HAP-1 (cell line): ENCODE measurements around the gene ACVR1.
"Not testable (repeated sequence)": the region's sequence is repeated elsewhere in the genome, so short reads cannot be mapped to it uniquely, and the experiment has no call there.

Experiments
- DNase-seq, 2 experiments: peaks; one replicate each; pipeline ENCODE4 v3.0.0-alpha.2; 2016 to 2020; ENCODE audit warnings: low spot score in 2 of 2
- H3K27me3 ChIP-seq: fragments of 250-450 bp; sonication (Bioruptor Pico); 2 replicates; pipeline ENCODE4 v1.5.1; 2020; ENCODE audit warnings: low read depth, mild to moderate bottlenecking, moderate library complexity
- H3K36me3 ChIP-seq: fragments of 250-450 bp; sonication (Bioruptor Pico); replicated peaks from 2 replicates; pipeline ENCODE4 v1.5.1; 2020; ENCODE audit warnings: mild to moderate bottlenecking
- H3K4me1 ChIP-seq: fragments of 250-450 bp; sonication (Bioruptor Pico); 2 replicates; pipeline ENCODE4 v1.5.1; 2020; ENCODE audit warnings: mild to moderate bottlenecking
- H3K4me3 ChIP-seq: fragments of 250-450 bp; sonication (Bioruptor Pico); 2 replicates; pipeline ENCODE4 v1.5.1; 2020; ENCODE audit warnings: mild to moderate bottlenecking, moderate library complexity
- H3K9me3 ChIP-seq: fragments of 250-450 bp; sonication (Bioruptor Pico); 2 replicates; pipeline ENCODE4 v1.5.1; 2020; ENCODE audit warnings: mild to moderate bottlenecking, moderate library complexity
- in situ Hi-C: fragments of 300-500 bp; cut with MboI; formaldehyde crosslinking; loops from 3 replicates; pipeline ENCODE4 v1.14.3; 2020; ENCODE audit warnings: low sequenced_read_pairs, inconsistent platforms, mixed read lengths

Gene ACVR1

GRCh38 chr2:157839162-157839801, 36.8 kb downstream of the ACVR1 start:
- in situ Hi-C loops = no loop called here

GRCh38 chr2:157838442-157839161, 37.5 kb downstream of the ACVR1 start:
- peaks cover 10% of the 10 kb centered on the region for H3K4me1 ChIP-seq
- no peak for DNase-seq
- no peaks in the 10 kb centered on the region for H3K27me3 ChIP-seq
- in situ Hi-C loops = no loop called here
- no peaks in the 10 kb centered on the region for H3K9me3 ChIP-seq
- H3K4me3 ChIP-seq = no peak overlapping the region
- no peaks in the 10 kb centered on the region for H3K36me3 ChIP-seq

More at GRCh38 chr2:157839162-157839801, 36.8 kb downstream of the ACVR1 start:
- Histone ChIP-seq H3K9me3 (no peaks in the 10 kb centered on the region), H3K4me3 (no peak overlapping the region), H3K27me3 (no peaks in the 10 kb centered on the region), H3K4me1 (peaks cover 10% of the 10 kb centered on the region), H3K36me3 (no peaks in the 10 kb centered on the region)
- DNase-seq = peak; percentile 75 to 86

- Histone ChIP-seq H3K9me3 (no peaks in the 10 kb centered on the region), H3K36me3 (no peaks in the 10 kb centered on the region), H3K4me3 (no peak overlapping the region), H3K27me3 (no peaks in the 10 kb centered on the region), H3K4me1 (peaks cover 10% of the 10 kb centered on the region)
- in situ Hi-C loops = no loop called here
- DNase-seq = no peak
These were observed 38.2 kb downstream of the ACVR1 start for GRCh38 chr2:157837851-157838441.

DNA sequence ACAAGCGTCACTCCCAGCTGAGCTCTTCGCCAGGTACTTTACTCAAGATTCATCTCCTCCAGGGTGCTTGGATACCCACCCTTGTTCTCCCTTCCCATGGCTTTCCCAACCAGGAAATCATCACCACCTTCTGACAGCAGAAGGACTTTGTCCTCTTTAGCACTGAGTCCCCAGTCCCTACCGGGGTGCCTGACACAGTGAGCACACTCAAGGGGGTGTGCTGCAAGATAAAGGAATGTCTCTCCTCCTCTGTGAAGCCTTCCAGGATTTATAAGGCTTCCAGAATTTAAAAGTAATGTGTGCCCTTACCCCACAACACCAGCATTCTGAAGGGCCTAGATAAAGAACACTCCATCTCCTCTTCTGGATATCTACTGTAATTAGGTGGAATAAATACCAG, 39.6 kb downstream of the ACVR1 start:
- Histone ChIP-seq H3K4me3 (no peak overlapping the region), H3K36me3 (no peaks in the 10 kb centered on the region), H3K27me3 (no peaks in the 10 kb centered on the region), H3K9me3 (no peaks in the 10 kb centered on the region), H3K4me1 (peaks cover 10% of the 10 kb centered on the region)
- no peak for DNase-seq
- in situ Hi-C loops = no loop called here

- H3K36me3 ChIP-seq = no peaks in the 10 kb centered on the region
- no peak for DNase-seq
- in situ Hi-C loops = no loop called here
- H3K4me1 ChIP-seq = peaks cover 10% of the 10 kb centered on the region
- no peaks in the 10 kb centered on the region for H3K9me3 ChIP-seq
- H3K4me3 ChIP-seq = no peak overlapping the region
- H3K27me3 ChIP-seq = no peaks in the 10 kb centered on the region
These were observed 40.7 kb downstream of the ACVR1 start for GRCh38 chr2:157835425-157835824.

DNA sequence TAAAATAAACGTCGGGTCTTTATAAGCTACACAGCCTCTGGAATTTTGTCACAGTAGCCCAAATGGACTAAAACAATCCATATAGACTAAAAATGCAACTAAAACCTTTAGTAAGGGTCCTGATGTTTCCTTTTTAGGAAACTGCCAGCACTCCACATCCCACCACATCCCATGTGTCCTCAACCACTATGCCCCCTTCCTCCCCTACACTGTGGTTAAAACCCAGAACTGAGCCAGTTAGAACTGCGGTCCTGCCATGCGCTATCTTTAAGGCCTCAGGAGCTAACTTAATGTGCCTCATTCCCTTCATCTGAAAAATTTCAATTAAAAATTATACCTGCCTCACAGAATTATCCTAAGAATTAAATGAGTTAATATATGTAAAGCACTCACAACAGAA, 41.1 kb downstream of the ACVR1 start:
- H3K4me1 ChIP-seq = peaks cover 10% of the 10 kb centered on the region
- H3K4me3 ChIP-seq = no peak overlapping the region
- no peaks in the 10 kb centered on the region for H3K9me3 ChIP-seq
- no peaks in the 10 kb centered on the region for H3K36me3 ChIP-seq
- no peaks in the 10 kb centered on the region for H3K27me3 ChIP-seq
- in situ Hi-C loops = no loop called here
- DNase-seq = no peak

- H3K4me1 ChIP-seq = peaks cover under 1% of the 10 kb centered on the region; the same call in 1 of the 2 replicates
- no peaks in the 10 kb centered on the region for H3K9me3 ChIP-seq
- no peaks in the 10 kb centered on the region for H3K27me3 ChIP-seq
- DNase-seq = no peak
- in situ Hi-C loops = no loop called here
- no peaks in the 10 kb centered on the region for H3K36me3 ChIP-seq
- H3K4me3 ChIP-seq = no peak overlapping the region
These were observed 42.4 kb downstream of the ACVR1 start for GRCh38 chr2:157833721-157834120.

GRCh38 chr2:157831573-157832315, 44.4 kb downstream of the ACVR1 start:
- Histone ChIP-seq H3K4me1 (no peaks in the 10 kb centered on the region), H3K36me3 (no peaks in the 10 kb centered on the region), H3K27me3 (no peaks in the 10 kb centered on the region), H3K9me3 (no peaks in the 10 kb centered on the region), H3K4me3 (no peak overlapping the region)
- in situ Hi-C loops = no loop called here
- DNase-seq = no peak

- no peaks in the 10 kb centered on the region for H3K27me3 ChIP-seq
- H3K4me1 ChIP-seq = no peaks in the 10 kb centered on the region
- no peaks in the 10 kb centered on the region for H3K36me3 ChIP-seq
- DNase-seq = no peak
- H3K9me3 ChIP-seq = no peaks in the 10 kb centered on the region
- in situ Hi-C loops = no loop called here
- no peak overlapping the region for H3K4me3 ChIP-seq
These were observed 45.2 kb downstream of the ACVR1 start for GRCh38 chr2:157830696-157831570.

DNA sequence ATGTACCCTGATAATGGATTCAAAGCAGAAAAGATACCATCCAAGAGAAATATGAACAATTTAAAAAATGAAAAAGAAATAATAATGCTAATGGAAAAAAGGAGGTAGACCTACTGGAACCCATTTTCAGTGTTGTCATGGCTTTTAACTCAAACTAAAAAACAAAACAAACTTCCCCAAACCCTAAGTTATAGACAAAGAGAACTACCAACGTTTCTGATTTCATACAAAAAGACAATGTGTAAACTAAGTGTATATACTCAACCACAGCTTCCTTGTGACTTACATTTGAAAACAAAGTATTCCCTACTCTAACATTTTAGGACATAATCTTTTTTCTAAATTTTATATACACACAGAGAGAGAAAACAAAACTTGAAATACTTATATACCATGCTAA, 45.9 kb downstream of the ACVR1 start:
- no peaks in the 10 kb centered on the region for H3K27me3 ChIP-seq
- no peak overlapping the region for H3K4me3 ChIP-seq
- H3K9me3 ChIP-seq = no peaks in the 10 kb centered on the region
- no peaks in the 10 kb centered on the region for H3K4me1 ChIP-seq
- no peaks in the 10 kb centered on the region for H3K36me3 ChIP-seq
- DNase-seq = no peak
- in situ Hi-C loops = no loop called here

DNA sequence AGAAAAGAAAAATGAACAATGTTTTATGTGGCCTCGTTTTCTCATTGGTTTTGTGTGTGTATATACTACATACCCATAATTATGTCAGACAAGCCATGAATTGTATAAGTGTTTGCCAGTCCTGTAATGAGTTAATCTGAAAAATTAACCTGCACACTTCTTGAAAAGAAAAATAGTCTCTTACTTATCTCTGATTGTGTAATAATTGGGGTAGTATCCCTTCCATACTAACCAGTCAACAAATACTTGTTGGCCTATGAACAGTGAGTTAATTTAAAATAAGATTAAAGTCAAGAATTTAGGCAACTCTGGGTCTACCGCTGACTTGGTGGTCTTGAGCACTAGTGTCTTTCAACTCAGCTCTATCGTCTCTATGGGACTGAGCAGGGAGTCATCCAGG, 48.8 kb downstream of the ACVR1 start:
- in situ Hi-C loops = no loop called here
- no peak for DNase-seq
- H3K9me3 ChIP-seq = no peaks in the 10 kb centered on the region
- H3K4me3 ChIP-seq = no peak overlapping the region
- no peaks in the 10 kb centered on the region for H3K36me3 ChIP-seq
- no peaks in the 10 kb centered on the region for H3K4me1 ChIP-seq
- no peaks in the 10 kb centered on the region for H3K27me3 ChIP-seq

GRCh38 chr2:157826644-157827043, 49.5 kb downstream of the ACVR1 start:
- H3K4me3 ChIP-seq, H3K27me3 ChIP-seq, H3K9me3 ChIP-seq, H3K36me3 ChIP-seq, H3K4me1 ChIP-seq, DNase-seq, in situ Hi-C loops: not testable (repeated sequence)

DNA sequence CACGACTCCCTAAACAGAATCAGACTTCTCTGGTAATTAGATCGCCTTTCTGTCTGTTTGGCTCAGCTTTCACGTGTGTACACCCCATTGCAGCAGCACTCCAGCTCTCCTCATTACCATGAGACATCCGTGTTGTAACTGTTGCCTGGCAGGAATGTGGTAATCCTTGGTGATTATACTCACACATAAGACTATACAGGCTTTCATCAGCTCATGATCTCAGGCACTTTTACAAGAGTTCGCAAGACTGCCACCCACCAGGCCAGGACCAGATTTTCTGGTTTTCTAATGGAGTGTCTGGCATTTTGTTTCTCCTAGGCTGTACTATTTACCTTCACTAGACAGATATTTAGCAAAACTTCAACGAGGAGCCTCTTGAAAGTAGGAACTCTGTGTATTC, 50.2 kb downstream of the ACVR1 start:
- Histone ChIP-seq H3K4me1 (no peaks in the 10 kb centered on the region), H3K9me3 (no peaks in the 10 kb centered on the region), H3K36me3 (no peaks in the 10 kb centered on the region), H3K4me3 (no peak overlapping the region), H3K27me3 (no peaks in the 10 kb centered on the region)
- no peak for DNase-seq
- in situ Hi-C loops = no loop called here
